T-helper 1 cell treated with Interleukin-12 subunit alpha and Interleukin-12 subunit beta and Interleukin-4 antibody, amounts not matched to agents 30 ng/mL and 1 ng/mL, for 36 hours (primary cell): ENCODE results near the gene GPR176. TPM values are rescaled to one million over a fixed set of nuclear protein-coding genes. Genes with fewer than 3 reads are reported as not detected.

Experiments
- intact Hi-C: fragments of 100-400 bp; cut with micrococcal nuclease; formaldehyde crosslinking; loops from one replicate; pipeline ENCODE4 v1.15.1; 2024
- total RNA-seq: library from RNA; stranded (reverse); gene quantifications from 2 replicates; pipeline ENCODE4 v1.2.3, GENCODE V29; 2022

Gene GPR176
- total RNA-seq, 1 donor from 2014 or later, result 0.10 TPM

DNA sequence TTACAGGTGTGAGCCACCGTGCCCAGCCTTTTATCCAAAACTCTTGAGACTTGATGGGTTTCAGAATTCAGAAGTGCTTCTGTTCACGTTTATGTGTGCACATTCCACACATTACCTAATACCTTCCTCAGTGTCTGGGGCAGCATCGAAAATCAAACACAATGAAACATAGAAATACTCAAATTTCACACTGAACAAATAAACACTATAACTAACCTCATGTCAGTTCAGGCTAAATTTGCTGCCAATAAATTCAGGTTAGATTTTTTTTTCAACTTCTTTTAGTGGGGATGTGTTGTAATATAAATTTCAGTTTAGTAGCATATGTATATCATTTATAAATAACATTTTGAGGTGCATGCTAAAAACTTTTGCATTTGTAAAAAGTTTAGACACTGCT, 16.6 kb upstream of the GPR176 start:
- intact Hi-C loops, result loop anchor here (10.0 kb wide), 2 partner anchors 1372 to 1482 kb away; partner anchors contain the start of genes FAM98B and RASGRP1

GRCh38 chr15:39936187-39936586, 16.1 kb upstream of the GPR176 start:
- intact Hi-C loops, result loop anchor here (10.0 kb wide), 2 partner anchors 1371 to 1481 kb away; partner anchors contain the start of genes FAM98B and RASGRP1

DNA sequence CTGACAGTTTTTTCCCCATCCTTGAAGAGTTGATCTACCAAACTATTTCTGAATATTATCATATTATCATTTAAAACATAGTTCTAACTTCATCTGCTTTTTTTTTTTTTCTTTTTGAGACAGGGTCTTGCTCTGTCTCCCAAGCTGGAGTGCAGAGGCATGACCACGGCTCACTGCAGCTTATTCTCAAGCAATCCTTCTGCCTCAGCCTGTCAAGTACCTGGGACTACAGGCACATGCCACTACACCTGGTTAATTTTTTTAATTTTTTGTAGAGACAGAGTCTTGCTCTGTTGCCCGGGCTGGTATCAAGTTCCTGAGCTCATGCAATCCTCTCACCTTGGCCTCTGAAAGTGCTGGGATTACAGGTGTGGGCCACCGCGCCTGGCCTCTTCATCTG, 15.2 kb upstream of the GPR176 start:
- intact Hi-C loops, result loop anchor here (2.0 to 10.0 kb wide), 3 partner anchors 226 to 1480 kb away; partner anchors contain the start of genes BUB1B, FAM98B and RASGRP1

- intact Hi-C loops, result loop anchor here (1.0 to 10.0 kb wide), 11 partner anchors 13 to 1480 kb away; partner anchors contain the start of genes BMF, BUB1B, FAM98B and FSIP1
Measured at GRCh38 chr15:39934397-39935071, 14.5 kb upstream of the GPR176 start.

- intact Hi-C loops, result loop anchor here (5.0 to 10.0 kb wide), 7 partner anchors 106 to 1477 kb away; partner anchors contain the start of genes BMF, FAM98B, INAFM2 and PLCB2
Measured at GRCh38 chr15:39931615-39932014, 11.5 kb upstream of the GPR176 start.

DNA sequence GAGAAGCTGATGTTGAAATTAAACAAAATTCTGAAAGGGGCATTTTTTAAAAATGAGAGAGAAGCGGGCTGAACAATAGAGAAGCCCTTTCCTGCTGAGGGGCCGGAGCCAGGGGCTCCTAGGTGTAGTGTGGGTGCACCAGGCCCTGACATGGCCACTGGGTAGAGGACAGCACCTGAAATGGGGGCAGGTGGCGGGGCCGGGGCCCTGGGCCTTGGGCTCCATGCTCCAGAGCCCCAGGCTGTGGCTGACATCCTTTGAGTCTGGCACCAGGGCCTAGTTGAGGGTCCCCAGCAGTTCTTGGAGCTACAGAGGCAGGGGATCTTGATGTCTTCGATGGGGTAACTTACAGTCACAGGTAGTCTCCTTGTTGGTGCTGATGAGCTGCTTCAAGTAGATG, 6.5 kb upstream of the GPR176 start:
- intact Hi-C loops, result no loop called here

DNA sequence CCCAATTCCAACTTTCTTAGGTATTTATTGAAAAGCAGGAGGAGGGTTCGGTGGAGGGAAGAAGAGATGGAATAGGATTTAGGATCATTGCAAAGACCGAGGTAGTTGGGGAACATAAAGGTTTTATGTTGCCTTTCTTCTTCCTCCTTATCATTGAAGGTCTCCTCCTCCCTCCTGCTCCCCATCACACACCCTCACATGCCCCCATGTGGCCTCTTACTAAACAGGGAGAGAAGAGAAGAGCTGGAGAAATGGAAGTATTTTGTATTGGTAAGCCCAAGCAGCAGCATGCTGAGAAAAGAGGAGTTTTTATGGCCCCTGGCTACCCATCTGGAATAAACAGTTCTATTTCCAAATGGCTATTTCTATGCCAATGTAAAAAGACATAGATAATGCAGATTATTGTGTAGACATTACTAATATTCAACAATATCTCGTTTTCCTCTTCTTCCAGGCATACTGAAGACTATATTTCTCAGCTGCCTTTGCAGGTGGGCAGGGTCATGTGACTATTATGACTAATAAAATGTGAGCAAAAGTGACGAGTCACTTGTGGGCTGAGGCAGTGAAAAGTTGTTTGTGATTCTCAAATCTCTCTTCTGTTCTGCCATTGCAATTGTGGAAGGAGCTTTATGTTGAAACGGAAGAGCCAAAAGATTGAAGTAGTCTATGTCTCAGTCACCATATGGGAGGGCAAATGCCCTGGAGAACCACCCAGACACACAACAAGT, 5.2 kb upstream of the GPR176 start:
- intact Hi-C loops, result loop anchor here (2.0 kb wide), 1 partner anchor 142 kb away; the partner anchor contains the start of gene FSIP1

DNA sequence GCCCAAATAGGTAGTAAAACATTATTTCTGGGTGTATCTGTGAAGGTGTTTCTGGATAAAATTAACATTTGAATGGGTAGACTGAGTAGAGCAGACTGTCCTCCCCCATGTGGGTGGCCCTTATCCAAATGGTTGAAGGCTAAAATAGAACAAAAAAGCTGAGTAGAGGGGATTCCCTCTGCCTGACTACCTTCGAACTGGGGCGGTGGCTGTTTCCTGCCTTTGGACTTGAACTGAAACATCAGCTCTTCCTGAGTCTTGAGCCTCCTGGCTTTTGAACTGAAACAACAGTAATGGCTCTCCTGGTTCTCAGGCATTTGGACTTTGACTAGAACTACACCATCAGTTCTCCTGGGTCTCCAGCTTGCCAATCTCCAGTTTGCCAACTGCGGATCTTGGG, 4.4 kb upstream of the GPR176 start:
- intact Hi-C loops, result loop anchor here (2.0 kb wide), 1 partner anchor 142 kb away; the partner anchor contains the start of gene FSIP1

DNA sequence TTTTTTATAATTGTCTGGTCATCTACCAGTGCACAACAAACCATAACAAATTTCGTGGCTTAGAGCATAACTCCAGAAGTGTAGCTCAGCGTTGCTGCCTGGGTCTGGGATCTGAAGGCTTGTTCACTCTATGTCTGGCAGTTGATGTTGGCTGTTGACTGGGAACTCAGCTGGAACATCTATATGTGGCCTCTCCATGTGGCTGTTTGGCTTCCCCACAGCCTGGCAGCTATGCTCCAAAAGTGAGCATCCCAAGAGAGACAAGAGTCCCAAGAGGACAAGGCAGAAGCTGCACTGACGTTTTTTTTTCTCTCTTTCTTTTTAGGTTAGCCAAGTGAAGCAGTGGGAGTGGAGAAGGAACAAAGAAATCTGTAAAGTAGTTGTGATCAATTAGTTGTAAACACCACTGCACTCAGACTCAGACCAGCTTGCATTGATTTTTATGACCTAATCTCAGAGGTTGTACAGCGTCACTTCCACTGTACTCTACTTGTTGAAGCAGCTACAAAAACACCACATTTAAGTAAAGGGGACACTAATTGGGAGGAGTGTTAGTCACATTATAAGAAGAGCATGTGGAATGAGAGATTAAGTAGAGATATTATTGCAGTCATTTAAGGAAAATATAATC, 2.5 kb upstream of the GPR176 start:
- intact Hi-C loops, result no loop called here

DNA sequence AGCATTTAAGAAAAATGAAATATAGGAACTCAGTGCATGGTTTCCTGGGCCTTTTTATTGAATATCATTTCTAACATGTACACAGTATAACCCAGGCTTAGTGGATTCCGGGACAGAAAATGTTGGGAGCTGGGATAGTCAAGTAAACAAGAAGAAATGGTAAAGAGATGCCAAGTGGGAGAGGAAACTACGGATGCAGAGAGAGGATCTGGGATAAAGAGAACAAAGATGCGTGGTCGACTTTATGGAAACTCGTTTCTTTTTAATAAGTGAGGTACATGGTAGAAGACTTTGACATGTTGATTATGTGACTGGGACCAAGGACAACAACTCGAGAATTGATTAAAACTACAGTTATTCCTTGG, 1.2 kb upstream of the GPR176 start:
- intact Hi-C loops, result loop anchor here (1.0 kb wide), 1 partner anchor 13 kb away; the partner anchor contains the start of gene EIF2AK4

DNA sequence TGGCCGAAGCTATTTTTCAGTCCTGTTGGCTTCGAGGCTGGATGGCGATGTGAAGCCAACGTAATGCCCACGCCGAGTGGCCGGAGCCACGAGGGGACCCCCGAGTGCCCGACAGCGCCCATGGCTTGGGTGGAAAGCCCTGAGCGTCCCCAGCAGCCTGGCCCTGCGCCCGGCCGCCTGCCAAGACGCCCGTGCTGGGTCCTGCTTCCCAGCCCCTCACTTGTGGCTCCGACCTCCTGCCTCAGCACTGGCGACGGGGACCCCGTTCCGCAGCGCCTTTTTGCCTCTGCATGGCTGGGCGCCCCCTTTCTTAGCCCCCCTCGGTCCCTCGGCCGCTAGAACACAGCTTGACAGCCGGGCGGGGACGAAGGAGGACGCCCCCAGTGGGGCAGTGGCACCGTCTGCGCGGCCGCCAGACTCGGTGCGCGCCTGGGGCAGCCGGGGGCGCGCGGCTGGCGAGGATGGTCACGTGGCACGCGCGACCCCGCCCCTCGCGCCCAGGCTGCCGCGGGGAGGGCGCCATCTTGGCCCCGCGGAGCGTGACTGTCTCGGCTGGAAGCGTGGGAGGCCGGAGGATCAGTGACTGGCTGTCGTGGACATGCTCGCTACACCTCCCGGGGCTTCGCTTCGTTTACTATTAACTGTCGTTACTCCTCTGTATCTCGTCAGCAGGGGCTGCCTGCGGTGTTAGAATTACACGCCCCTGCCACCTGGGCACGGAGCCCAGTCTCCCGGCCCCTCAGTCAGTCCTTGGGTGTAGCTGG, 626 bp upstream of the GPR176 start:
- intact Hi-C loops, result loop anchor here (1.0 kb wide), 1 partner anchor 14 kb away; the partner anchor contains the start of gene EIF2AK4

- intact Hi-C loops, result no loop called here
Measured at GRCh38 chr15:39919411-39919747, 687 bp downstream of the GPR176 start.

DNA sequence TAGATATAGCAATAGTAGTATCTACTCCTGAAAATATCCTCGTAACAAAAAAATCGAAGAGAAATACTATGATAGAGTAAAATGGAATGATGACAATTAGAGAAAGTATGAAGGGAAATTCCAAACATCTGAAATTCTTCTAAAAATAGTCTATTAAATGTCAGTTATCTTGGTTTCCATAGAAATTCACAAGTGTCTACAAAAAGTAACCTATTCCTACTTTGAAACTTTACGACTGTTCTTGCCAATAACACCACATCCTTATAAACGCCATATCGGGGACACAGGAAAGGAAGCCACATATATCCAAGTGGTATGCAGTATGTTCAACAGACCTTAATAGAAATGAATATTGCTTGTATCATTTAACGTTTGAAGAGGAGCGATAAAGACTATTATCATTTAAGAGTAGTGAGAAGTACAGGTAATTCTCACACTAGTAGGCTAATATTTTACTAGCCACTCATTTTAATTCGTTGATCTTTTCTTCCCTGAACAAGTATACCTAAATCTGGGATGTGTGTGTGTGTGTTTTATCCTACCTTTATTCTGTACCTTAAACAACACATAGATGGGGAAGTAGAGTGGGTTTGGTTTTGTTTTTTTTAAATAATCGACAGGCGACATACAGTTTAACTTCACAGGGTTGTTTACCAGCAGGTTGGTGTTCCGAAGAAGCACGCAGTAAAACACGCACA, 1.2 kb downstream of the GPR176 start:
- intact Hi-C loops, result no loop called here

GRCh38 chr15:39914977-39915376, 5.1 kb downstream of the GPR176 start:
- intact Hi-C loops, result no loop called here

DNA sequence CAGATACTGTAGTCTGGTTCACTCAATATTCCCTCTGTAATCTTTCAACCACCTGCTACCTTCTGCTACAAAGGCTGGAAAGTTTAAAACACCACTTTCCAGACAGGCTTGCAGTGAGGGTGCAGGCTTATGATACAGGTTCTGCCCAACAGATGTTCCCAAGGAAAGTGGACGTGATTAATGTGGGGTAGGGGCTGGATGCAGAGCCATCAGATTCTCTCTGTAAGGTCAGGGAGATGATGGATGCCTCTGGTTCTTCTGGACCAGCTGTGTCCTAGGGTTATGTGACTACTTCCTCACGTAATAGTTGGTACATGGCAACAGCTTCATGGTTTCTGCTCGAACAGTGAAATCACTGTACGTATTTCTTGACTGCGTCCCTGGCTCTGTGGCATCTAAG, 11.1 kb downstream of the GPR176 start:
- intact Hi-C loops, result no loop called here

DNA sequence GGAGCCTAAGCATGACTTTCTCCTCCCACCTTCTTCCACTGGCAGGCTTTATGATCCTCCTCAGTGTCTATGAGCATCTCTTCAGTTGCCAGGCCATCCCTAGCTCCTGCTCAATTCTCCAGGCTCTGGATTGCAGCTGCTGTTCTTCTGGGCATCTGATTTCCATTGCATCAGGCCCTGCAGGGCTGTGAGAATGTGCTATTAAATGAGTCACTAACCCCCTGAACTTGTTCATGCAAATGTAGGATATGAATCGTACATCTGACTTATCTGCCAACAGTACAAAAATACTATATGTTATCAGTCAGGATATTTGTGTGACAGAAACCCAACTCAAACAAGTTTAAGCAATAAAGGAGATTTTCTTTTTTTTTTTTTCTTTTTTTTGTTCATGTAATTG, 11.9 kb downstream of the GPR176 start:
- intact Hi-C loops, result no loop called here

GRCh38 chr15:39907216-39907615, 12.8 kb downstream of the GPR176 start:
- intact Hi-C loops, result no loop called here

DNA sequence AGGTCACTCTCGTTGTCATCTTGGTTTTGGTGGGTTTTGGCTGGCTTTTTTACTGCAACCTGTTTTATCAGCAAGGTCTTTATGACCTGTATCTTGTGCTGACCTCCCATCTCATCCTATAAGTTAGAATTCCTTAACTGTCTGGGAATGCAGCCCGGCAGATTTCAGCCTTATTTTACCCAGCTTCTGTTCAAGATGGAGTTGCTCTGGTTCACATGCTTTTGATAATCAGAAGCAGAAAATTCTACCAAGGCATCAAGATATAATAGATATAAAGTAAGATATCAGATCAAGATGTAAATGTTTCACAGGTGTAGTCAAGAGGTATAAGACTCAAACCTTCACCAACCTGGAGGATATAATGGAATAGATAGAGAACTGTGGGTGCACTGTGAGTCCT, 16.0 kb downstream of the GPR176 start:
- intact Hi-C loops, result no loop called here

- intact Hi-C loops, result no loop called here
Measured at GRCh38 chr15:39898317-39898716, 21.7 kb downstream of the GPR176 start.

- intact Hi-C loops, result no loop called here
Measured at GRCh38 chr15:39896846-39897245, 23.2 kb downstream of the GPR176 start.
